ENCODE data around the gene PRAMEF27. TPM values are rescaled to one million over a fixed set of nuclear protein-coding genes. Genes with fewer than 3 reads are reported as not detected.
"Not testable (repeated sequence)": the region's sequence is repeated elsewhere in the genome, so short reads cannot be mapped to it uniquely, and the experiment has no call there.

PRAMEF27 gene
- total RNA-seq (not detected), polyA plus RNA-seq (not detected)
- long read RNA-seq, donor 1: 0 reads
- long read RNA-seq, donor 2: 0 reads
- long read RNA-seq, donor 3: 0 reads
- long read RNA-seq, donor 4: 0 reads

DNA sequence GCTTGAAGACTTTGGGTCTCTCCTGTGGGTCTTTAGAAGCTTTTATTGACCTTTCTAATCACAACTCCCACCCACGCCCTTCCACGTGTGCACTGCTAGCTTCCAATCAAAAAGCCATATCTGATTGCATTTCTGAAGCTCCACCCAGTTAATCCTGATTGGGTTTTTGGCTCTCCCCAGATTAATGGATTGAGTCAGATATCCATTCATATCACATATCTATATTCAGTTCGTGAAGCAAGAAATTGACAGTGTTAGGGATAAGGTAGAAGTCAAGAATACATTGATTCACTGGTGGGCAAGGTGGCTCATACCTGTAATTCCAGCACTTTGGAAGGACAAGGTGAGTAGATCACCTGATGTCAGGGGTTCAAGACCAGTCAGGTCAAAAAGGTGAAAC is at the start of gene PRAMEF27:
Gene PRAMEF27 (minus strand): TSS at position 101 of the 400 bp plus-strand sequence. CDS start 2,916 bp downstream, outside the sequence.
- H3K4me3 ChIP-seq (ENCODE audit: low read length); DNase-seq; H3K27me3 ChIP-seq (ENCODE audit: control insufficient read depth, insufficient read depth); intact Hi-C loops (cut with DNase I); ATAC-seq; H3K9me3 ChIP-seq (ENCODE audit: control insufficient read depth, low read length); H3K4me1 ChIP-seq (ENCODE audit: control insufficient read depth, insufficient read depth, low read length); H3K27ac ChIP-seq (ENCODE audit: low read length): not testable (repeated sequence)
- WGBS: 75% methylated on average over 3 of the region's 3 CpGs

DNA sequence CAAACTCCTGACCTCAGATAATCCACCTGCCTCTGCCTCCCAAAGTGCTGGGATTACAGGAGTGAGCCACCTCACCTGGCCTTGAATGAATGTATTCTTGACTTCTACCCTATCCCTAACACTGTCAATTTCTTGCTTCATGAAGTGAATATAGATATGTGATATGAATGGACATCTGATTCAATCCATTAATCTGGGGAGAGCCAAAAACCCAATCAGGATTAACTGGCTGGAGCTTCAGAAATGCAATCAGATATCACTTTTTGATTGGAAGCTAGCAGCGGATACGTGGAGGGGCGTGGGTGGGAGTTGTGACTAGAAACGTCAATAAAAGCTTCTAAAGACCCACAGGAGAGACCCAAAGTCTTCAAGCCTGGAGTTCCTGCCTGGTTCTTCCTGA is 14.1 kb upstream of the PRAMEF27 start, which contains the start of gene PRAMEF25:
Gene PRAMEF25 (plus strand): TSS at position 301 of the 400 bp plus-strand sequence. CDS start 2,920 bp downstream, outside the sequence.
- no CpG with 5 or more reads among the region's 4 CpGs for WGBS
- intact Hi-C loops (cut with DNase I); ATAC-seq; H3K9me3 ChIP-seq (ENCODE audit: control insufficient read depth, low read length); DNase-seq; H3K4me1 ChIP-seq (ENCODE audit: control insufficient read depth, insufficient read depth, low read length); H3K4me3 ChIP-seq (ENCODE audit: low read length); H3K27me3 ChIP-seq (ENCODE audit: control insufficient read depth, insufficient read depth); H3K27ac ChIP-seq (ENCODE audit: low read length): not testable (repeated sequence)

DNA sequence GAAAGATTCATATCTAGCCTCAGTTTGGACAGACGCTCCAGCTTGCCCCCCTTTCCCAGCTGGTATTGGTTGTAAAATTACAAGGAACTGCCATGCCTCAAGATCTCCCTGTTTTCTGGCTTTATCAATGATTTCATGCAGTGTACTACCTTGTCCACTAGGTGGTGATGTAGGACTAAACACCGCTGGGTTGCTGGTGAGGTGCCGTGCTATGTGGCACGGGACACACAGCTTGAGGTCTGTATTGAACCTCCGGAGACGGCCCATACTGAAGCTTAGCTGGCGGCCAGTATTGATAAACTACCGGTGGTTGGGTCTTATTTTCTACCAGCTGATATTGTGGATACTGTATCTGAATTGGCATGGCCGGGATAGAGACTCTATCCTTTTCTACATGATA is 36.5 kb downstream of the PRAMEF27 start:
- H3K27me3 ChIP-seq (ENCODE audit: control insufficient read depth, insufficient read depth); H3K4me3 ChIP-seq (ENCODE audit: low read length); DNase-seq; H3K4me1 ChIP-seq (ENCODE audit: control insufficient read depth, insufficient read depth, low read length); H3K9me3 ChIP-seq (ENCODE audit: control insufficient read depth, low read length); ATAC-seq; intact Hi-C loops (cut with DNase I); H3K27ac ChIP-seq (ENCODE audit: low read length): not testable (repeated sequence)
- 26% methylated on average over 6 of the region's 9 CpGs for WGBS

DNA sequence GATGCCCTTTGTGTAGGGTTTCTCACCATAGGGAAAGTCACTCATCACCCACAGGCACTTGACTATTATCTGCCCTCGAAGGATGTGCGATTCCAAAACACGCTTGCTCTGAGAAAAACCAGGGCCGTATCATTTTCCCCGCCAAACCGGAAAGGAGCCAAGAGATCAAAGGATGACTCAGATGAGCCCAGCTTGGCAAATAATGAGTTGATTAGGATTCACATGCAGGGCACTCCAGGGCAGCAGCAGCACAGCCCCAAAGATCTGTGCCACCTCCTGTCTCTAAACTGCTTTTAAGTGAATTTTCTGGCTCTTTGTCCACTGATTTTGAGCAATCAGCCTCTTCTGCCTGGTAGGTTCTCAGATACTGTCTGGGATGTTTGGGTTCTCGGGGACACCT is 44.4 kb downstream of the PRAMEF27 start:
- no CpG with 5 or more reads among the region's 7 CpGs for WGBS
- H3K27me3 ChIP-seq (ENCODE audit: control insufficient read depth, insufficient read depth); DNase-seq; H3K27ac ChIP-seq (ENCODE audit: low read length); intact Hi-C loops (cut with DNase I); H3K4me1 ChIP-seq (ENCODE audit: control insufficient read depth, insufficient read depth, low read length); H3K4me3 ChIP-seq (ENCODE audit: low read length); ATAC-seq; H3K9me3 ChIP-seq (ENCODE audit: control insufficient read depth, low read length): not testable (repeated sequence)

DNA sequence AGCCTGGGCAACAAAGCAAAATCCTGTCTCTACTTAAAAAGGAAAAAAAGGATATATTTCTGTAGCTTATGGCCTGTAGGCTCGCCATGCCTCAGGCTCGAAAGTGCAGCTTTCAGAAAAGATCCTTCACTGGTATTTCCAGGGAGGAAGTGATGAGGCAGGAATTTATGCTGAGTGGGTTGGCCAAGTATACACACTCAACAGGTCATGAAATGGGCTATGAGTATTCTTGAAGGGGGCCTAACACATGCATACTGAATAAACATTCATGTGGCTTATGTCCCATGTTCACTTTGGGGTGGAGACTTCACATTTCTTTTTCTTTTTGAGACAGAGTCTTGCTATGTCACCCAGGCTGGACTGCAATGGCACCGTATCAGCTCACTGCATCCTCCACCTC is 47.0 kb downstream of the PRAMEF27 start:
- ATAC-seq; H3K4me1 ChIP-seq (ENCODE audit: control insufficient read depth, insufficient read depth, low read length); H3K9me3 ChIP-seq (ENCODE audit: control insufficient read depth, low read length); H3K4me3 ChIP-seq (ENCODE audit: low read length); H3K27ac ChIP-seq (ENCODE audit: low read length); DNase-seq; intact Hi-C loops (cut with DNase I); H3K27me3 ChIP-seq (ENCODE audit: control insufficient read depth, insufficient read depth): not testable (repeated sequence)
- WGBS: no CpG with 5 or more reads among the region's 3 CpGs

DNA sequence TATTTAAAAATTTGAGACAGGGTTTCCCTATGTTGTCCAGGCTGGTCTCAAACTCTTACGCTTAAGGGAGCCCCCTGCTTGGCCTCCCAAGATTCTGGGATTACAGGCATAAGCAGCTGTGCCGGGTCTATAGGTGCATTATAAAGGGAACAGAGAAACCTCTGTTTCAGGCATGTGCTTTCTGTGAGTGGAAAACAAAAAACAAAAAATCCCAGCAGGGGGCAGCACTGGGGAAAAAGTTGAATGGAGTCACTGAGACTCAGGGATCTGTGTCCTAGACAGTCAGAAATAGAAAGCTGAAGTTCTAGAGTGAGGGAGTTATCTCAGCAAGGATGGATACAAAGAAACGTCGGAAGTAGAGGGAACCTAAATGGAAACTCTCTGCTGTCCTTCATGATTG is 50.6 kb downstream of the PRAMEF27 start:
- intact Hi-C loops (cut with DNase I); H3K4me3 ChIP-seq (ENCODE audit: low read length); H3K27ac ChIP-seq (ENCODE audit: low read length); DNase-seq; H3K27me3 ChIP-seq (ENCODE audit: control insufficient read depth, insufficient read depth); H3K9me3 ChIP-seq (ENCODE audit: control insufficient read depth, low read length); H3K4me1 ChIP-seq (ENCODE audit: control insufficient read depth, insufficient read depth, low read length); ATAC-seq: not testable (repeated sequence)
- WGBS: 48% methylated on average over 2 of the region's 4 CpGs

Other genes with a start within 250 kb of the PRAMEF27 start
- gene PRAMEF11, start 225.2 kb downstream of the PRAMEF27 start, total RNA-seq: not detected
- not detected for gene PRAMEF11, start 225.2 kb downstream of the PRAMEF27 start, polyA plus RNA-seq
- gene HNRNPCL1, start 207.9 kb downstream of the PRAMEF27 start, total RNA-seq: not detected
- not detected for gene HNRNPCL1, start 207.9 kb downstream of the PRAMEF27 start, polyA plus RNA-seq
- gene PRAMEF2, start 199.5 kb downstream of the PRAMEF27 start, total RNA-seq: not detected
- gene PRAMEF2, start 199.5 kb downstream of the PRAMEF27 start, polyA plus RNA-seq: not detected
- not detected for gene PRAMEF4, start 170.4 kb downstream of the PRAMEF27 start, total RNA-seq
- not detected for gene PRAMEF4, start 170.4 kb downstream of the PRAMEF27 start, polyA plus RNA-seq
- not detected for gene PRAMEF10, start 158.3 kb downstream of the PRAMEF27 start, total RNA-seq
- gene PRAMEF10, start 158.3 kb downstream of the PRAMEF27 start, polyA plus RNA-seq: not detected
- gene PRAMEF7, start 140.0 kb downstream of the PRAMEF27 start, total RNA-seq: not detected
- not detected for gene PRAMEF7, start 140.0 kb downstream of the PRAMEF27 start, polyA plus RNA-seq
- not detected for gene PRAMEF6, start 109.0 kb downstream of the PRAMEF27 start, total RNA-seq
- gene PRAMEF6, start 109.0 kb downstream of the PRAMEF27 start, polyA plus RNA-seq: not detected
- not detected for gene HNRNPCL3, start 4.2 kb upstream of the PRAMEF27 start, total RNA-seq
- gene HNRNPCL3, start 4.2 kb upstream of the PRAMEF27 start, polyA plus RNA-seq: not detected
- gene PRAMEF25, start 14.2 kb upstream of the PRAMEF27 start, total RNA-seq: not detected
- not detected for gene PRAMEF25, start 14.2 kb upstream of the PRAMEF27 start, polyA plus RNA-seq
- not detected for gene HNRNPCL2, start 60.3 kb upstream of the PRAMEF27 start, total RNA-seq
- not detected for gene HNRNPCL2, start 60.3 kb upstream of the PRAMEF27 start, polyA plus RNA-seq
- not detected for gene PRAMEF26, start 99.4 kb upstream of the PRAMEF27 start, total RNA-seq
- gene PRAMEF26, start 99.4 kb upstream of the PRAMEF27 start, polyA plus RNA-seq: not detected
- not detected for gene HNRNPCL4, start 109.1 kb upstream of the PRAMEF27 start, total RNA-seq
- gene HNRNPCL4, start 109.1 kb upstream of the PRAMEF27 start, polyA plus RNA-seq: not detected
- not detected for gene PRAMEF9, start 115.3 kb upstream of the PRAMEF27 start, total RNA-seq
- not detected for gene PRAMEF9, start 115.3 kb upstream of the PRAMEF27 start, polyA plus RNA-seq
- not detected for gene PRAMEF13, start 144.8 kb upstream of the PRAMEF27 start, total RNA-seq
- gene PRAMEF13, start 144.8 kb upstream of the PRAMEF27 start, polyA plus RNA-seq: not detected
- gene PRAMEF18, start 169.6 kb upstream of the PRAMEF27 start, total RNA-seq: not detected
- not detected for gene PRAMEF18, start 169.6 kb upstream of the PRAMEF27 start, polyA plus RNA-seq
- not detected for gene PRAMEF5, start 197.6 kb upstream of the PRAMEF27 start, total RNA-seq
- not detected for gene PRAMEF5, start 197.6 kb upstream of the PRAMEF27 start, polyA plus RNA-seq
- gene PRAMEF8, start 228.6 kb upstream of the PRAMEF27 start, total RNA-seq: not detected
- gene PRAMEF8, start 228.6 kb upstream of the PRAMEF27 start, polyA plus RNA-seq: not detected
- not detected for gene PRAMEF33, start 247.0 kb upstream of the PRAMEF27 start, total RNA-seq
- not detected for gene PRAMEF33, start 247.0 kb upstream of the PRAMEF27 start, polyA plus RNA-seq

All from right cardiac atrium (tissue), 5 donors.